HG03571 (cell line): ENCODE measurements around the gene ZNF407.

Experiments
- ATAC-seq: cut with Tn5 transposase; IDR thresholded peaks from one replicate; pipeline ENCODE4 v1.9.1; 2021; ENCODE audit not compliant: unreplicated experiment

ZNF407 gene

GRCh38 chr18:74819433-74820059 is 221.9 kb downstream of the ZNF407 start:
- no peak for ATAC-seq

GRCh38 chr18:74820160-74820780 is 222.6 kb downstream of the ZNF407 start:
- no peak for ATAC-seq

- ATAC-seq = no peak
Measured at GRCh38 chr18:74825460-74825859, 227.8 kb downstream of the ZNF407 start.

GRCh38 chr18:74826572-74826971 is 228.9 kb downstream of the ZNF407 start:
- no peak for ATAC-seq

GRCh38 chr18:74828200-74828599 is 230.5 kb downstream of the ZNF407 start:
- no peak for ATAC-seq

GRCh38 chr18:74831571-74832250 is 234.0 kb downstream of the ZNF407 start:
- ATAC-seq = no peak

GRCh38 chr18:74832381-74832780 is 234.7 kb downstream of the ZNF407 start:
- no peak for ATAC-seq

- no peak for ATAC-seq
Measured at GRCh38 chr18:74832999-74833398, 235.3 kb downstream of the ZNF407 start.

- no peak for ATAC-seq
Measured at GRCh38 chr18:74834424-74835309, 237.0 kb downstream of the ZNF407 start.

- ATAC-seq = no peak
Measured at GRCh38 chr18:74836296-74837139, 238.8 kb downstream of the ZNF407 start.

- ATAC-seq = no peak
Measured at GRCh38 chr18:74840492-74841167, 243.0 kb downstream of the ZNF407 start.

GRCh38 chr18:74841248-74841647 is 243.6 kb downstream of the ZNF407 start:
- no peak for ATAC-seq

- no peak for ATAC-seq
Measured at GRCh38 chr18:74849301-74849700, 251.6 kb downstream of the ZNF407 start.

- no peak for ATAC-seq
Measured at GRCh38 chr18:74856434-74856833, 258.8 kb downstream of the ZNF407 start.

- no peak for ATAC-seq
Measured at GRCh38 chr18:74856928-74857327, 259.3 kb downstream of the ZNF407 start.

GRCh38 chr18:74857901-74858300 is 260.2 kb downstream of the ZNF407 start:
- ATAC-seq = no peak

GRCh38 chr18:74861154-74861553 is 263.5 kb downstream of the ZNF407 start:
- ATAC-seq = no peak

GRCh38 chr18:74862094-74862493 is 264.4 kb downstream of the ZNF407 start:
- no peak for ATAC-seq

GRCh38 chr18:74866577-74866976 is 268.9 kb downstream of the ZNF407 start:
- no peak for ATAC-seq

- ATAC-seq = no peak
Measured at GRCh38 chr18:74868461-74868860, 270.8 kb downstream of the ZNF407 start.
